Activated T-cell treated with anti-CD3 and anti-CD28 coated beads, Interleukin-2, amount 50 U/mL, for 4 hours (primary cell): Measurements from ENCODE around the gene LPXN. TPM values are rescaled to one million over a fixed set of nuclear protein-coding genes. Genes with fewer than 3 reads are reported as not detected.
A peak's percentile ranks its signal among the peaks of the same experiment; 100 is the strongest.

Source experiments
- ATAC-seq, 2 donors: fragments of 200-7000 bp; cut with Tn5 transposase; one replicate each; pipeline ENCODE4 v1.10.0; 2021
- DNase-seq: peaks from one replicate; pipeline ENCODE4 v3.0.0-alpha.2; 2020
- H3K27me3 Mint-ChIP-seq: one replicate; pipeline ENCODE4 v1.8.0; 2021; ENCODE audit warnings: low read depth, mixed read lengths
- H3K36me3 Mint-ChIP-seq: one replicate; pipeline ENCODE4 v1.8.0; 2022; ENCODE audit warnings: mixed read lengths; ENCODE audit not compliant: insufficient read depth
- H3K4me1 Mint-ChIP-seq: one replicate; pipeline ENCODE4 v1.8.0; 2021; ENCODE audit warnings: low read depth, mixed read lengths
- H3K4me3 Mint-ChIP-seq: one replicate; pipeline ENCODE4 v1.8.0; 2021; ENCODE audit warnings: mild to moderate bottlenecking, moderate library complexity, mixed read lengths
- H3K9me3 Mint-ChIP-seq: one replicate; pipeline ENCODE4 v1.8.0; 2021; ENCODE audit warnings: mixed read lengths
- total RNA-seq, 3 donors: library from RNA; stranded (reverse); gene quantifications; one replicate each; pipeline ENCODE4 v1.2.1, GENCODE V29; 2021

Gene LPXN
- total RNA-seq, 3 donors from 2014 or later, result 102 to 116 (median 115) TPM

DNA sequence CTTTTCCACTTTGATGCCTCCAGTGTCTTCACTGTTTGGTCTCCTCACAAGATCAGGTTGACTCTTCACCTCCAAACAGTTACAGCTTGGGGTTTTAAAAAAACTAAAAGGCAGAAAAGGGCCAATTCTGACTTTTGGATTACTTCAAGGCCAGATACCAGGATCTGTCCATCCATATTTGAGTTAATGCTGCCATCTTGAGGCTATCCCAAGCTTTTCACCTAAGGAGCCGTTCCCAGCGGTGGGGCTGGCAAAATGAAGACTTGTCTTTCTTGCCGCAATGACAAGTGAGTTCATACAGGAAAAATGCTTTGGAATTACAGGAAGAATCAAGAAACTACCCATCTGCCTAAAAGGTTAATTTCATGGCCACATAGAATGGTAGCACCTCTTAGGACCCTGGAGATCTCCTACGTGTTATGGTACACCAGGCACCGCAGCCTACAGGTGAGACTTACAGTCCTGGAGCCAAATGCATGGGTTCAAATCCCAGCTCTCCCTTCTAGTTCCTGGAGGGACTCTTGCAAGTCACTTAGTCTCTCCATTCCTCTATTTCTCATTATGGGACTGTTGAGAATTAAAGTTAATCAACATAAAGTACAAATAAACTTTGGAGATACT, 61.8 kb downstream of the LPXN start:
- DNase-seq (no peak), ATAC-seq (peak in 1 of 2 donors; percentile 35)
- Mint-ChIP-seq H3K27me3 (no peaks in the 10 kb centered on the region), H3K4me1 (no peaks in the 10 kb centered on the region), H3K4me3 (no peak overlapping the region), H3K36me3 (no peaks in the 10 kb centered on the region), H3K9me3 (no peaks in the 10 kb centered on the region)

DNA sequence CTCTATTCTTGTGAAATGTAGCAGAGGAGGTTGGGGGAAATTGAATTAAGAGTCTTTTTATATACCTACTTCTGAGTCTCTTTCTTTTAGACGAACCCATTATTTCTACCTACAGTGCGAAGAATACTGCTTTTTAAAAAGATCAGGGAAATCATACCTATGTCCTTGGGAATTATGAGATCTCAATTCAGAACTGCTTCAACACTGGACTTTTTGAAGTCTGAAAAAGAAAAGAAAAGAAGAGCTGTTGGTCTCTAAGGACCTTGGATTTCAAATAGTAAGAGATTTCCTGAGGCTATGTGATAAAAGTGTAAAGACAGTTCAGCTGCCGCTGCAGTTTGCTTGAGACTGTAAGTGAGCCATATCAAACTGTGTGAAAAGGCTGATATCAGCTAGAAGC, 64.0 kb downstream of the LPXN start:
- H3K9me3 Mint-ChIP-seq, result no peaks in the 10 kb centered on the region
- no peaks in the 10 kb centered on the region for H3K4me1 Mint-ChIP-seq
- no peaks in the 10 kb centered on the region for H3K27me3 Mint-ChIP-seq
- no peak for DNase-seq
- ATAC-seq, result no peak
- no peak overlapping the region for H3K4me3 Mint-ChIP-seq
- H3K36me3 Mint-ChIP-seq, result peaks cover 10% of the 10 kb centered on the region

DNA sequence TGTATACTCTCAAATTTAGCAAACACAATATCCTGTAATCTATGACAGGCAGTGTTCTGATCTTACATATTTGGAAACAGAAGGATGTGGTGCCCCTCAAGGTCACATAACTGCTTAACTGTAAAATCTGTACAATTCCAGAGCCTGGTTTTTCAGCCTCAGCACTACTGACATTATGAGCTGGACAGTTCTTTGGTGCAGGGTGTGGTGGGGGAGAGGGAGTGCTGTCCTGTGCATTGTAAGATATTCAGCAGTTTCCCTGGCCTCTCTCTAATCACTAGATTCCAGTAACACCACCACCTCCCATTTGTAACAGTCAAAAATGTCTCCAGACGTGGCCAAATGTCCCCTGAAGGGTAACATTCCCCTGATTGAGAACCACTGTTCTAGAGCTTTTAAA, 65.9 kb downstream of the LPXN start:
- Mint-ChIP-seq H3K4me1 (peaks cover 5% of the 10 kb centered on the region), H3K27me3 (no peaks in the 10 kb centered on the region), H3K4me3 (no peak overlapping the region), H3K36me3 (peaks cover 10% of the 10 kb centered on the region), H3K9me3 (no peaks in the 10 kb centered on the region)
- ATAC-seq (no peak), DNase-seq (no peak)

GRCh38 chr11:58508814-58509213, 66.8 kb downstream of the LPXN start:
- no peaks in the 10 kb centered on the region for H3K9me3 Mint-ChIP-seq
- DNase-seq (no peak), ATAC-seq (no peak)
- H3K36me3 Mint-ChIP-seq, result peaks cover 10% of the 10 kb centered on the region
- H3K4me1 Mint-ChIP-seq, result peaks cover 5% of the 10 kb centered on the region
- no peaks in the 10 kb centered on the region for H3K27me3 Mint-ChIP-seq
- no peak overlapping the region for H3K4me3 Mint-ChIP-seq

- DNase-seq (no peak), ATAC-seq (no peak)
- H3K4me3 Mint-ChIP-seq, result no peak within 1 kb of the TSS
- peaks cover 10% of the 10 kb centered on the region for H3K36me3 Mint-ChIP-seq
- peaks cover 5% of the 10 kb centered on the region for H3K4me1 Mint-ChIP-seq
- no peaks in the 10 kb centered on the region for H3K27me3 Mint-ChIP-seq
- no peaks in the 10 kb centered on the region for H3K9me3 Mint-ChIP-seq
These were observed 67.7 kb downstream of the LPXN start, which contains the start of gene OR5B21 for GRCh38 chr11:58508005-58508404. Gene OR5B21, minus strand, starts transcription at chr11:58508105. Its CDS starts 0 bp downstream, at chr11:58508105.

DNA sequence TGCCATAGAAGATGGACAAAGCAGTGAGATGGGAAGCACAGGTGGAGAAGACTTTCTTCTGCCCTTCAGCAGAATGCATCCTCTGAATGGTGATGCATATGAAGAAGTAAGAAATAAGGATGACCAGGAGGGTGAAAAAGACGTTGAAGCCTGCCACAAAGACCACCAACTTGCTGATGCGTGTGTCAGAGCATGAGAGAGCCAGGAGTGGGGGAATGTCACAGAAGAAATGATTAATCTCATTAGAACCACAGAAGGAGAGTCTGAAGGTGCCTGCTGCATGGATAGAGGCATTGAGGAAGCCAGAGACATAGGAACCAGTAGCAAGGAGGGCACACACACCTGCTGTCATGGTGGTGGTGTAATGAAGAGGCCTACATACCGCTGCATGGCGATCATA, 68.3 kb downstream of the LPXN start:
- Mint-ChIP-seq H3K4me3 (no peak overlapping the region), H3K9me3 (no peaks in the 10 kb centered on the region), H3K36me3 (peaks cover 10% of the 10 kb centered on the region), H3K4me1 (peaks cover 5% of the 10 kb centered on the region), H3K27me3 (no peaks in the 10 kb centered on the region)
- no peak for ATAC-seq
- DNase-seq, result no peak

GRCh38 chr11:58506935-58507334, 68.7 kb downstream of the LPXN start:
- H3K4me3 Mint-ChIP-seq, result no peak overlapping the region
- no peak for ATAC-seq

DNA sequence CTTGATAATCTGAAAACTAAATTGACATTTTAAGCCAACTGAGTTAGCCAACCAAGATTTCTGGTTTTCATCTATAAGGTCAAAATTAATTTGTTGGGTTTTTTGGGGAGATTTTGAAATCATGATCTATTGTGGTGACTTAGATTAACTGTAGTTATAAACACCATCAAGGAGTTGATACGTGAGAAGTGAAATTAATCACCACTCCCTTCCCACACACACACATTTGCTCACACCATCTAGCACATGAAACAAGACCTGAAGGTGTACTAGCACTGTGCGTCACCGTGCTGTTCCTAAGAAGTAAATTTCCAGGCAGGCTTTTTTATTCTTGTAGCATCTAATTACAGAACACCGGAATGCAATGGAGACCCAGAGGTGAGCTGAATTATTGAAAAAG, 69.8 kb downstream of the LPXN start:
- ATAC-seq (peak; percentile 82 to 87), DNase-seq (no peak)
- peaks cover 5% of the 10 kb centered on the region for H3K4me1 Mint-ChIP-seq
- no peaks in the 10 kb centered on the region for H3K27me3 Mint-ChIP-seq
- H3K4me3 Mint-ChIP-seq, result no peak overlapping the region
- H3K36me3 Mint-ChIP-seq, result peaks cover 10% of the 10 kb centered on the region
- H3K9me3 Mint-ChIP-seq, result no peaks in the 10 kb centered on the region

More at GRCh38 chr11:58506935-58507334, 68.7 kb downstream of the LPXN start:
- H3K27me3 Mint-ChIP-seq, result no peaks in the 10 kb centered on the region
- DNase-seq, result no peak
- H3K36me3 Mint-ChIP-seq, result peaks cover 10% of the 10 kb centered on the region
- peaks cover 5% of the 10 kb centered on the region for H3K4me1 Mint-ChIP-seq
- H3K9me3 Mint-ChIP-seq, result no peaks in the 10 kb centered on the region

GRCh38 chr11:58504232-58504631, 71.4 kb downstream of the LPXN start:
- no peak overlapping the region for H3K4me3 Mint-ChIP-seq
- no peaks in the 10 kb centered on the region for H3K9me3 Mint-ChIP-seq
- H3K36me3 Mint-ChIP-seq, result peaks cover 10% of the 10 kb centered on the region
- ATAC-seq (no peak), DNase-seq (no peak)
- no peaks in the 10 kb centered on the region for H3K27me3 Mint-ChIP-seq
- peaks cover 5% of the 10 kb centered on the region for H3K4me1 Mint-ChIP-seq

DNA sequence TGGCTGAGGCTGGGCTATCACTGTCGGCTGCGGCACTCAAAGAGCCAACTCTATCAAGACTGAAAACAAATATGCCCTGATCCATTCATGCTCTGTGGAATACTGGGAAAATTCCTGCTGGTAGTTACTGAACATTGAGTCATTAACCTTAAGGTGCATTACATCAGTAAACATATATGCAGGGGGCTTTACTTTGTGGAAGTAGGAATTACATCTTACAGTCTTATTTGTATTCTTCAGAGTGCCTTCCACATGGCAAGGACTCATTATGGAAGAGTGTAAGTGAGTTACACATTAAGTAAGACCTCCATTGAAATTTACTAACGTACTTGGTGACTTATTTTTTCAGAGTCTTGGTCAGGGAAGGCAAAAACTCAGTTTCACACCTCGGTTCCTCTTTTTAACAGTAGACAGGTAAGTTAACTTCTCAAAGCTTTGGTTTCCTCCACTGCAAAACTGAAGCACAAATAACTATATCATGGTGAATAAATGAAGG, 72.2 kb downstream of the LPXN start:
- Mint-ChIP-seq H3K27me3 (no peaks in the 10 kb centered on the region), H3K4me1 (peaks cover 11% of the 10 kb centered on the region), H3K9me3 (no peaks in the 10 kb centered on the region), H3K4me3 (no peak overlapping the region), H3K36me3 (peaks cover 10% of the 10 kb centered on the region)
- ATAC-seq (no peak), DNase-seq (no peak)

GRCh38 chr11:58502004-58502403, 73.7 kb downstream of the LPXN start:
- no peaks in the 10 kb centered on the region for H3K27me3 Mint-ChIP-seq
- H3K36me3 Mint-ChIP-seq, result peaks cover 2% of the 10 kb centered on the region
- H3K4me3 Mint-ChIP-seq, result no peak overlapping the region
- ATAC-seq, result no peak
- H3K4me1 Mint-ChIP-seq, result peaks cover 22% of the 10 kb centered on the region
- DNase-seq, result no peak
- H3K9me3 Mint-ChIP-seq, result no peaks in the 10 kb centered on the region

DNA sequence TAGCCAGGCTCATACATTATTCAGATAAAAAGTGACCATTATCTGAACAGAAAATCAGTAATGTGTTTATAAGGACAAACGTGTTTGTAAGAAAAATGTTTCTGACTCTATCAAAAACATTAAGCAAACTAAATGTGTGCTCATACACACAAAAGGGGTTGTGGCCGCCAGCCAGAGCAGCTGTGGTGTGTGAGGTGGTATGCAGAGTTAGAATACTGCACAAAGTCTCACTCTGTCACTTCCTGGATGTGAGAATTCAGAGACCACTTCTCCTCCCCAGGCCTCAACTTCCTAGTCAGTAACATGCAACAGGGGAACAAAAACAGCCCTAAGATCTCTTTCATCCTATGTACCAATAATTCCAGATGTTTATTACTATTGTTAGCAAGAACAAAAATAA, 77.2 kb downstream of the LPXN start:
- ATAC-seq, result peak; percentile 51 to 52
- no peak for DNase-seq

DNA sequence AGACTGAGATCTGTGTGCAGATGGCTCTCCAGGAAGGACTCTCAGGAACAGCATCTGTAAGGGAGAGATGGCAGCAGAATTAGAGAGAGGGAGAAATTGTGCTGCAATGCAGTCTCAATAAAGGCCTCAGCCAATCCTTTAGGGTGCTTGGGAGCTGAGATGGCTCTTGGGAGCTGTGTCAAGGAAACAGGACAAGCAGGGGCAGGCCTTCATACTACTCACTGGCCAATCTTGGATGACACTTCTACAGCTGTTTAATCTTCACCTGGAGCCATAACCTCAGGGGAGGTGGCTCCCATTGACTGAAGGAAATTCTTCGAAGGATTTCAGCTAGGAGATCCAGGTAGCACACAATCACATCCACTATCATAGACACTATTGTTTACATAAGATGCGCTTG, 77.7 kb downstream of the LPXN start:
- ATAC-seq, result no peak
- Mint-ChIP-seq H3K36me3 (no peaks in the 10 kb centered on the region), H3K9me3 (no peaks in the 10 kb centered on the region), H3K4me3 (no peak overlapping the region), H3K4me1 (peaks cover 24% of the 10 kb centered on the region), H3K27me3 (no peaks in the 10 kb centered on the region)
- no peak for DNase-seq

More for the DNA sequence above, 77.2 kb downstream of the LPXN start:
- Mint-ChIP-seq H3K4me3 (no peak overlapping the region), H3K9me3 (no peaks in the 10 kb centered on the region), H3K4me1 (peaks cover 24% of the 10 kb centered on the region), H3K36me3 (no peaks in the 10 kb centered on the region), H3K27me3 (no peaks in the 10 kb centered on the region)

GRCh38 chr11:58495906-58496305, 79.8 kb downstream of the LPXN start:
- Mint-ChIP-seq H3K4me1 (peaks cover 24% of the 10 kb centered on the region), H3K9me3 (no peaks in the 10 kb centered on the region), H3K36me3 (no peaks in the 10 kb centered on the region), H3K27me3 (no peaks in the 10 kb centered on the region), H3K4me3 (no peak overlapping the region)
- DNase-seq (no peak), ATAC-seq (no peak)

GRCh38 chr11:58494101-58494500, 81.6 kb downstream of the LPXN start:
- no peaks in the 10 kb centered on the region for H3K36me3 Mint-ChIP-seq
- no peaks in the 10 kb centered on the region for H3K27me3 Mint-ChIP-seq
- DNase-seq, result no peak
- no peak for ATAC-seq
- peaks cover 24% of the 10 kb centered on the region for H3K4me1 Mint-ChIP-seq
- no peak overlapping the region for H3K4me3 Mint-ChIP-seq
- no peaks in the 10 kb centered on the region for H3K9me3 Mint-ChIP-seq
